GM19452 (cell line): ENCODE results near the gene LAMP5.

ENCODE experiments used
- ATAC-seq: cut with Tn5 transposase; IDR thresholded peaks from one replicate; pipeline ENCODE4 v1.9.1; 2021; ENCODE audit not compliant: unreplicated experiment

LAMP5 gene

GRCh38 chr20:9532069-9532838, 17.9 kb downstream of the LAMP5 start:
- no peak for ATAC-seq

GRCh38 chr20:9534025-9534424, 19.6 kb downstream of the LAMP5 start:
- ATAC-seq = no peak

DNA sequence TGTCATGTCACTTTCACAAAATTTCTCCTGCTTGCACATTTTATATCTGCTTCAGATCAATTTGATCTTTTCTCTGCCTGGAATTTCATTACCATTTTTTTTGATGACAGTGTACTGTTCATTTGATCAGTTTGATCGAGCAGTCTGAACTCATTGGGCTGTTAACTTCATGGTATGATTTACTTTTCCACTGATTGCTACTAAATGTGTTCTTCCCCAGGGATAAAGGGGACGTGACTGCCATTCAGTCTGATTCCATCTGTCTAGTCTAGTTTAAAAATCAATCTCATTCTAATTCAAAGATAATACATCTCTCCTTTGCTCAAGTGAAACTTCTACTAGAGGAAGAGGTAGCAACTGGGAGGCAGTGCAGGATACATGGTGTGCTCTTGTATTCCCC, 21.1 kb downstream of the LAMP5 start:
- ATAC-seq = no peak

GRCh38 chr20:9543214-9543613, 28.8 kb downstream of the LAMP5 start:
- no peak for ATAC-seq

GRCh38 chr20:9550283-9550682, 35.9 kb downstream of the LAMP5 start:
- no peak for ATAC-seq

DNA sequence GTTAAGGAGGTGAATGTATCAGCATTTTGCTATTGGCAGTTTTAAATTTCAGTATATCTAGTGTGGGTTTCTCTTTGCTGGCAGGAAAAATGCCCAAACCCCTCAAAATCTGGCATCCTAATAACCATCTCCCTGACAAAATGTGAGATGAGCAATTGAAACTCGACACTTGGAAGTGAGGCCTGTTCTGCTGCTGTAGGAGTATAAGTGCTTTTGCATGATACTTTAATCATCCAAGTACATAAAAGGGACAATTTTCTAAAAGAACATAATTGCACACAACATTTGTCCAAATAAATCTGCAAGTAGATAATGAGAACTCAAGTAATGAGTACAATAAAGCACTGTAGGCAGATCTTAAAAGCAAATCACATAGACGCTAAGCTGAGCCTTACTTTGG, 36.5 kb downstream of the LAMP5 start:
- no peak for ATAC-seq

DNA sequence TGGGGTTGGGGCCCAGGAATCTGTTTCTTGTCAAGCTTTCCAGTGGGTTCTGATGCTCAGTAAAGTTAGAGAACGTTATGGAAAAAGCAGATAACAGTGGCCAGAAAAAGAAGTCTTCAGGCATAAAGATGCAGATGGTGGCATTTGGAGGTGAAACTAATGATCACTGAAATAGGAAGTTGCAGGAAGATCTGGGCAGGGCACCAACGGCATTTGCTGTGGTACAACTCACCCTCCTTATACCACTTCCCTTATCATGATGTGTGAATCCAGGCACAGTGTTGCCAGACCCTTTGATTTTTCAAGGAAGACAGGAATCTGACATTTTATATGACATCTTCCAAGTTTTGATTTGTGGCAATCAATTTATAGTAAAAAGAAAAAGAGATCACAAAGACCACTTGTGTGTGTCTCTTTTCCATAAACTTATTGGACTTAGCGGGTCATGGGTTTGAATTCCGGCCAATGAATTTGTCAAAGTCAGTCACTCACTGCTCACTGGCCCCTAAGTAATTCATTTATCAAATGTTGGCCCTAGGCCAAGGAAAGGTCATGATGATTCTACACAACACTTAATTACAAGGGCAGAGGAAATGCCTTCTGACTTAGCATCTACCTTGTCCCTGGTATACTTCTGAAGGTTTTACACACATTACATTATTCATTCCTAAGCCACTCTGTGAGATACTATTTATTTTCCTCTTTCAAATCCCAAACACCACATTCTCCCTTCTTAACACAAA, 37.6 kb downstream of the LAMP5 start:
- ATAC-seq = no peak

DNA sequence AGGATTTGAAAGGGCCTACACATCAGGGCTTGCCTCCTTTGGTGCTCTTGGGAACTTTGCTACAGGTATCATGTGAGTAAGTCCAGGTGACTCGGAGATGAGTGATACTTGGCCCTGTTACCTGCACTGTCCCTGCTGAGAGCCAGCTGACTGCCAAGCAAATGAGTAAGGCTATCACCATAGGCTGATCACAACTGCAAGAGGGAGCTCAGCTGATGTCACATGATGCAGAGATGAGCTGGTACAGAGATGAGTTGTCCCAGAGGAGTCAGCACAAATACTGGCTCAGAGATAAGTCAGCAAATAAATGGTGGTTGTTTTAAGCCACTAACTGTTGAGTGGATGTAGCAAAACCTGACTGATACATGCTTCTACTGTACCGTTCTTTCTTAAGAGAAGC, 41.4 kb downstream of the LAMP5 start:
- no peak for ATAC-seq

GRCh38 chr20:9557411-9557810, 43.0 kb downstream of the LAMP5 start:
- no peak for ATAC-seq

DNA sequence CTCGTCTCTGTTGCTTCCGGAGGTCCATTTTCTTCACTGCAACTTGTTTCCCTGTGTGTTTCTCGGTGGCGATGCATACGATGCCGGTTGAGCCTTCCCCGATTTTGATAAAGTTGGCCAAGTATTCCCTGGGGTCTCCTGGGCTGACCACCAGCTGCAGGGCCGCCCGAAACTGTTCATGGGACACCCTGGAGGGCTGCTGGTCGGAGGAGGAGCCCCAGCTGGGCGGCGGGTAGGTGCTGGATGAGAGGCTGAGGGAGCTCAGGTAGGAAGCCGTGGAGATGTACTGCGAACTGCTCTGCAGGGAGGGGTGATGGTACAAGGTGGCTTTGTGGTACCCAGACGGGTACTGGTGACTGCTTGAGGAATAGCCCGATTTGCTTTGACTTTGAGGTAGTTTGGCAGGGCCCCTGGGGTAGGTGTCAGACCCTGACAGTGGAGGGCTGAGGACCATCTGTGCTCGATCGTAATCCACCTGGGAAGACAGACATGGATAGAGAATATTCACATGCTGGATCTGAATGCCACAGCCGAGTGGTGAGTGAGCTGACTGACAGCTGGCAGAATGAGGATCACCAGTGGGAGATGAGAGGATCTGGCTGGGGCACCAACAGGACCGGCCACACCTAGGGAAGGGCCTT, 51.6 kb downstream of the LAMP5 start:
- no peak for ATAC-seq

- no peak for ATAC-seq
These were observed 52.6 kb downstream of the LAMP5 start for GRCh38 chr20:9566977-9567376.

DNA sequence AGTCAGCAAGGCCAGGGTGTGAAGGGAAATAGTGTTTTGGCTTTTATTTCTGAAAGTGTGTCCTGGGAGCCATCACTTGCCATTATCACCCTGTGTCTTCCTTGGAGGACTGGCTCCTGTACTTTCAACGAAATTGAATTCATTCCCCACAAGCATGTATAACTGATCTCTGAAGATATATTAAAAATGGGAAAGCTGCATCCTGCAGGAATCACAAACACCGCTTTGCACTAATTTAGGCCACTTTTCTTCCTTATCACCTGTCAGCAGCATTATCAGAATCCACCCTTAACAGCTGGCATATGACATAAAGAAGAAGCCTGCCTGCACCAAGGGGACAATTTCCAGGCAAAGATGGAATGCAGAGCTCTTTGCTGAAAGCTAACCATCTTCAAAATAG, 56.2 kb downstream of the LAMP5 start:
- ATAC-seq = no peak

DNA sequence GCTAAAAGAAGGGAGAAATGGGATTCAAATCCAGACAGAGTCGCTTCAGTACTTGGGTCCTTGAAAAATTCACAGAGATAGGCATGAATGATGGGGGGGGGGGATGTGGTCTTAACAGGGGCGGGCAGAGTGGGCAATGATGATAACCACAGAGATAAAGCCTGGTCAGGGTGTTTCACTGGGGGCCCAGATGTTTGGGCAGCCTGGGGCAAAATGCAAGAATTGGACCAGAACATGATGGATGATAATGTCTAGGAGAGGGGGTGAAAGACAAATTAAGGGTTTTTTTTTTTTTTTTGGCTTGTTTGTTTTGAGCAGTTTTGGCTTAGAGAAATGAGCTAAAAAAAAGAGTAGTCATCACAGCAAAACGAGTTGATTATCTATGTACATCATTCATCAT, 57.4 kb downstream of the LAMP5 start:
- ATAC-seq = no peak

DNA sequence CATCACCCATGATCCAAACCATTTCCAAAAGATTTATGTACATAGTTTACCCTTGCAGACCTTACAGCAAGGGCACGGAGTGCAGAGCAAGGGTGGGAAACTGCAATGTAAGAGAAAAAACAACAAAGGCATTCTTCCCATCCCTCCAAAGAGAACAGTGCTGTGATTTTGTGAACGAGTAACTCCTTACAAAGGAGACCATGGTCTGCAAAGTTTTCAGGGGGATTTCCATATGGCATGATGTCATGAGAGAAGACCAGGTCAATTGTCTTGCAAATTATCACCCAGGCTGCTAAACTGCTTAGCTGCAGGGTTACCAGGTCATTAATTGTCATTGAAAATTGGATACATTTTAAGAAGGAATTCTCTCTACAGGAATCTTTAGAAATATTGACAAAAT, 58.3 kb downstream of the LAMP5 start:
- ATAC-seq = no peak

GRCh38 chr20:9573335-9574151, 59.2 kb downstream of the LAMP5 start:
- ATAC-seq = no peak

DNA sequence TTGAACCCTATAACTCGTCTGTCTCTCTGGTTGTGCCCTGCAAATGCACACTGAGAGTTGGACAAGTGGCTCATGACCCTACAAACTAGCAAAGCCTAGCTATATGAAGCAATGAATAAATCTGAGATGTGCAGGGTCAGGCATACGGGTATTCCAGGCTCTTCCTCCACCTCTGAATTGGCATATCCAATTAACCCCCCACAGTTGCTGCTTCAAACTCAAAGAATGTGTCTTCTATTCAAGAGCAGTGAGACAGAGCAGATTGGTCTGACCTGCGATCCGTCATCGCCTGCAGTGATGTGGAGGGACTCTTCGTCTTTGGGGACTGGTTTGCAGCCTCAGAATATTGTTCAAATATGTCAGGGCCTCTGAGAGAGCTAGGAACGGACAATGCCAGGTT, 59.8 kb downstream of the LAMP5 start:
- no peak for ATAC-seq

DNA sequence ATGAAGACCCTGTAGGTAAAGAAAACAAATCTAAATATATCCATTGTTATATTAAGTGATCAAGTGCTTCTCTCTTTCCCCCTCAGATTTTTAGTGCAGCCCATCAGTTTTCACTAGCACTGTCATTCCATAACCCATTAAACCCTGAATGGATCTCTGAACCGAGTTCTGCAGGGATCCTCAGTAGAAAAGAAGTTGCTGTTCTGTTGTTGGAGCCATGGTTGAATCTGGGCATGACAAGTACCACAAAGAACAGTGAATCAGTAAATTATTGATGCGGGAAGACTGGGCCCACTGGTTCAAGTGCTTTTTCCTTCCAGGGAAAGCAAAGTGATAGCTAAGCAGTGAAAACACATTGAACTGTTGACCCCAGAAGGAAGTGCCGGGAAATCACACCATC, 60.4 kb downstream of the LAMP5 start:
- ATAC-seq = no peak

DNA sequence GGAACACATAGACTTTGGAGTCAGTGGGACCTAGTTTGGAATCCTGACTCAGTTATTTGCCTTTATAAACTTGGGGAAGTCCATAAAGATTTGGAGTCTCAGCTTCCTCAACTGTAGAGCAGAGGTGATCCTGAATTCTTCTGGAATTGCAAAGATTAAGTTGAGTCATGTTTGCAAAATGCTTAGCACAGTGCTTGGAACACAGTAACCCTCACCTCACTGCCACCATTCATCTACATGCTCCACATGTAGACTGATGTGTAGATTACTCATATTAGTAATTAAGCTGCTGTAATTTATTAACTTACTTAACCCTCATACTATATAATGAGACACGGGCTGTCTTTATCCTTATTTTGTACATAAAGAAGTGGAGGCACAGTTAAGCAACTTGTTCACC, 61.4 kb downstream of the LAMP5 start:
- ATAC-seq = no peak

- ATAC-seq = no peak
These were observed 62.3 kb downstream of the LAMP5 start for GRCh38 chr20:9576695-9577094.

GRCh38 chr20:9577397-9577796, 63.0 kb downstream of the LAMP5 start:
- no peak for ATAC-seq

GRCh38 chr20:9578594-9578993, 64.2 kb downstream of the LAMP5 start:
- ATAC-seq = no peak
